ENCODE measurements around the gene TMEM11.

Gene TMEM11

DNA sequence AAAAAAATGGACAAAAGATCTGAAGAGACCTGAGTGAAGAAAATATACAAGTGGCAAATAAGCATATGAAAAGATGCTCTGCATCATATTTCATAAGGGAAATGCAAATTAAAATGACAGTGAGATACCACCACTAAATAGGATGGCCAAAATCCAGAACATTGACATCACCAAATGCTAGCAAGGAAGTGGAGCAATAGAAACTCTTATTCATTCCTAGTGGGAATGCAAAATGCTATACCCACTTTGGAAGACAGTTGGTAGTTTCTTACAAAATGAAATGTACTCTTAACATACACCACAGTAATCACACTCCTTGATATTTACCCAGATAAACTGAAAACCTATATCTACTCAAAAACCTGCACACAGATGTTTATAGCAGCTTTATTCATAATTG lies 53.6 kb downstream of the TMEM11 start:
- DNase-seq (ENCODE audit: low read depth), result no peak

DNA sequence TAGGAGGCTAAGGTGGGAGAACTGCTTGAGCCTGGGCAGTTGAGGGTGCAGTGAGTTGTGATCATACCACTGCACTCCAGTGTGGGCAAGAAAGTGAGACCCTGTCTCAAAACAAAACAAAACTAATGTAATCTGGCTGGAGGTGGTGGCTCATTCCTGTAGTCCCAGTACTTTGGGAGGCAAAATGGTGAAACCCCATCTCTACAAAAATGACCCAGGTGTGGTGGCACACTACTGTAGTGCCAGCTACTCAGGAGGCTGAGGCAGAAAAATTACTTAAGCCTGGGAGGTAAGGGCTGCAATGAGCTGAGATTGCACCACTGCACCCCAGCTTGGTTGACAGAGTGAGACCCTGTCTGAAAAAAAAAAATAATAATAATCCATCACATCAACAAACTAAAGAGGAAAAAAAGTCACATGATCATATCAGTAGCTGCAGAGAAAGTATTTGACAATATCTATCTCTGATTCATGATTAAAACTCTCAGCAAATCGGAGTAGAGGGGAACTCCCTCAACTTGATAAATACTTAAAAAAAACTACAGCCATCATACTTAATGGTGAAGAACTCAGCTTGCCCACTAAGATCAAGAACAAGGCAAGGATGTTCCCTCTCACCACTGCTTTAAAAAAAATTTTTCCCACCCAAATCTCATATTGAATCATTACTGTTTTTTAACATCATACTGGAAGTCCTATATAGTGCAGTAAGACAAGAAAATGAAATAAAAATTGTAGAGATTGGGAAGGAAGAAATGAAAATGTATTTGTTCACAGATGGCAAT lies 56.2 kb downstream of the TMEM11 start:
- DNase-seq (ENCODE audit: low read depth), result no peak

DNA sequence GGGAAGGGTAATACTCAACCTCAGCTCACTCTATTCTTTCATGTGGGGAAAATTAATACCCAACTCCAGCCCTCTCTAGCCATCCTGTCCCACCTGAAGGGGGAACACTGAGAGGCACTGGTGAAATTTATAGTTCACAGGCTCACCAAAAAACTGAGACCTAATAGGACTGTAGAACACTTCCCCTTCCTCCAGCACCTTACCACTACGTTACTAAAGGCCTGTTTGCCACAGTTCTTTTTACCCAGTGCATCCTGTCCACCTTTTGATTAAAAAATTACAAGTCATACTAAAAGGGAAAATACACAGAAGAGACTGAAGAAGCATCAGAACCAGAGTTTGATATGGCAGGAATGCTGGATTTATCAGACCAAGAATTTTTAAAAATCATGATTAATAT lies 61.2 kb downstream of the TMEM11 start:
- DNase-seq (ENCODE audit: low read depth), result no peak

DNA sequence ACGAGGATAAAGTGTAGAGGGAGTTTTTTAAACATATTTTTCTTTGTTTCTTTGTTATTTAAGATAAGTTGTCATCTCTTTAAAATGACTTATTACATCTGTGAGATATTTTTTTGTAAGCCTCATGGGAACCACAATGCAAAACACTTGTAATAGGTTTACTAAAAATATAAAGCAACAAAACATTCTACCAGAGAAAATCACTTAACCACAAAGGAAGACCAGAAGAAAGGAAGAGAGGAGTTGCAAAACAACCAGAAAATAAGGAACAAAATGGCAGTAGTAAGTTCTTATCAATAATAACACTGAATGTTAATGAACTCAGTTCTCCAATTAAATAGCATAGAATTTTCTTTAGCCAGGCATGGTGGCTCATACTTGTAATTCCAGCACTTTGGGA lies 64.3 kb downstream of the TMEM11 start:
- no peak for DNase-seq (ENCODE audit: low read depth)
